Type B pancreatic cell (in vitro differentiated cells): ENCODE results near the gene HYAL2. TPM values are rescaled to one million over a fixed set of nuclear protein-coding genes. Genes with fewer than 3 reads are reported as not detected.

Experiments
- DNase-seq: peaks from one replicate; pipeline ENCODE4 v3.0.0; 2021; ENCODE audit warnings: mixed read lengths; ENCODE audit not compliant: unreplicated experiment; ENCODE audit errors: extremely low spot score
- H3K27ac Mint-ChIP-seq: 2 replicates; pipeline ENCODE4 v1.8.0; 2021; ENCODE audit warnings: mild to moderate bottlenecking, mixed read lengths
- H3K27me3 Mint-ChIP-seq: 2 replicates; pipeline ENCODE4 v1.8.0; 2021; ENCODE audit warnings: mixed read lengths
- H3K36me3 Mint-ChIP-seq: 2 replicates; pipeline ENCODE4 v1.8.0; 2021; ENCODE audit warnings: mixed read lengths
- H3K4me1 Mint-ChIP-seq: one replicate; pipeline ENCODE4 v1.8.0; 2021; ENCODE audit warnings: mixed read lengths; ENCODE audit not compliant: unreplicated experiment
- H3K4me3 Mint-ChIP-seq: 2 replicates; pipeline ENCODE4 v1.8.0; 2021; ENCODE audit warnings: mild to moderate bottlenecking, mixed read lengths
- H3K9me3 Mint-ChIP-seq: 2 replicates; pipeline ENCODE4 v1.8.0; 2021; ENCODE audit warnings: mixed read lengths
- total RNA-seq: library from RNA; stranded (reverse); gene quantifications from 2 replicates; pipeline ENCODE4 v1.2.1, GENCODE V29; 2021; ENCODE audit warnings: low replicate concordance
- TF ChIP-seq, protein P1 (sequence below): fragments of 200-600 bp; sonication (generic); conservative IDR thresholded peaks from 2 replicates; pipeline ENCODE4 v1.5.0; 2021; ENCODE audit warnings: antibody characterized with exemption, mild to moderate bottlenecking

The HYAL2 gene
- total RNA-seq, 1 donor from 2014 or later = 52.5 TPM

- peaks cover 24% of the 10 kb centered on the region for H3K4me1 Mint-ChIP-seq
- H3K27ac Mint-ChIP-seq = no peak overlapping the region
- H3K9me3 Mint-ChIP-seq = no peaks in the 10 kb centered on the region
- DNase-seq = no peak
- TF ChIP-seq, protein P1, sequence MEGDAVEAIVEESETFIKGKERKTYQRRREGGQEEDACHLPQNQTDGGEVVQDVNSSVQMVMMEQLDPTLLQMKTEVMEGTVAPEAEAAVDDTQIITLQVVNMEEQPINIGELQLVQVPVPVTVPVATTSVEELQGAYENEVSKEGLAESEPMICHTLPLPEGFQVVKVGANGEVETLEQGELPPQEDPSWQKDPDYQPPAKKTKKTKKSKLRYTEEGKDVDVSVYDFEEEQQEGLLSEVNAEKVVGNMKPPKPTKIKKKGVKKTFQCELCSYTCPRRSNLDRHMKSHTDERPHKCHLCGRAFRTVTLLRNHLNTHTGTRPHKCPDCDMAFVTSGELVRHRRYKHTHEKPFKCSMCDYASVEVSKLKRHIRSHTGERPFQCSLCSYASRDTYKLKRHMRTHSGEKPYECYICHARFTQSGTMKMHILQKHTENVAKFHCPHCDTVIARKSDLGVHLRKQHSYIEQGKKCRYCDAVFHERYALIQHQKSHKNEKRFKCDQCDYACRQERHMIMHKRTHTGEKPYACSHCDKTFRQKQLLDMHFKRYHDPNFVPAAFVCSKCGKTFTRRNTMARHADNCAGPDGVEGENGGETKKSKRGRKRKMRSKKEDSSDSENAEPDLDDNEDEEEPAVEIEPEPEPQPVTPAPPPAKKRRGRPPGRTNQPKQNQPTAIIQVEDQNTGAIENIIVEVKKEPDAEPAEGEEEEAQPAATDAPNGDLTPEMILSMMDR = peak; percentile 82
- peak overlapping the region; percentile 60 for H3K4me3 Mint-ChIP-seq
- H3K36me3 Mint-ChIP-seq = no peaks in the 10 kb centered on the region
- H3K27me3 Mint-ChIP-seq = peaks cover 30% of the 10 kb centered on the region
Observed at GRCh38 chr3:50347187-50347813, 24.8 kb upstream of the HYAL2 start.

- peaks cover 18% of the 10 kb centered on the region for H3K4me1 Mint-ChIP-seq
- H3K4me3 Mint-ChIP-seq = peak within 1 kb of the TSS; percentile 83
- peaks cover 45% of the 10 kb centered on the region for H3K27me3 Mint-ChIP-seq
- H3K9me3 Mint-ChIP-seq = no peaks in the 10 kb centered on the region
- no peak for DNase-seq
- peak within 1 kb of the TSS; percentile 79 for H3K27ac Mint-ChIP-seq
- TF ChIP-seq, protein P1 = no peak
- H3K36me3 Mint-ChIP-seq = no peaks in the 10 kb centered on the region
Observed at GRCh38 chr3:50345586-50346234, 23.2 kb upstream of the HYAL2 start, which contains the start of gene ZMYND10. Gene ZMYND10 (minus strand): TSS chr3:50345732. CDS start chr3:50345579, 153 bp downstream.

GRCh38 chr3:50345008-50345407 is 22.5 kb upstream of the HYAL2 start:
- Mint-ChIP-seq H3K4me3 (peak overlapping the region; percentile 83), H3K27me3 (peaks cover 49% of the 10 kb centered on the region), H3K9me3 (no peaks in the 10 kb centered on the region), H3K36me3 (no peaks in the 10 kb centered on the region), H3K27ac (no peak overlapping the region), H3K4me1 (peaks cover 12% of the 10 kb centered on the region)
- no peak for DNase-seq
- TF ChIP-seq, protein P1 = no peak

- Mint-ChIP-seq H3K4me1 (peaks cover 22% of the 10 kb centered on the region), H3K9me3 (no peaks in the 10 kb centered on the region), H3K36me3 (no peaks in the 10 kb centered on the region), H3K27ac (no peak overlapping the region), H3K4me3 (no peak overlapping the region), H3K27me3 (peaks cover 65% of the 10 kb centered on the region)
- DNase-seq = no peak
- TF ChIP-seq, protein P1 = no peak
Observed at GRCh38 chr3:50342813-50343633, 20.5 kb upstream of the HYAL2 start.

DNA sequence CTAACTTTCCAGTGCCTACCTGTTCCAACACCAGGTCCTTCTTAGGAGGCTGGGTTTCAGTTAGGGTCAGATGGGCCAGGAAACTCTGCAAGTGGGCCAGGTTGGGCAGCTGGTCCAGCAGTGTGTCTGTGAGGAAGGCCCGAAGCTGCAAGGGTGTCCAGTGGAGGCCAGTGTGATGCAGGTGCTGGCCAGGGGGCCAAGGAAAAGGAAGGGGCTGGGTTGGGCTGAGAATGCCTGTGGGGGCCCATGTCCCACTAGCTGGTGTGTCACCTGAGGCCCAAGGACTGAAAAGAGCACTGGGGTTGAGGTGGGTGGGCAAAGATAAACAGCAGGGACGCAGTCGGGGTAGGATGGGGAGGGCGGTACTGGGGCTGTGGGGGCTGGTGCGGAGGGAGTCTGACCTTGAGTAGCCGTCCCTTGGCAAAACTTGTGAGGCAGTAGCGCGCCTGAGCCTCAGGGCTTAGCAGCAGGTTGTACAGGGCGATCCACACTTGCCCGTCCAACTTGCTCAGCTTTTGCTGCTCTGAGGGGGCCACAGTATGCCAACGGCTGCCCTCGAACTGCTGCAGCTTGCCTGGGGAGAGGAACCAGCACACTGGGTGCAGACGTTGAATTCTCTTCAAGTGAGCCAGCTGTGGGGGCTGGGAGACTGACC is 19.6 kb upstream of the HYAL2 start:
- H3K9me3 Mint-ChIP-seq = no peaks in the 10 kb centered on the region
- H3K36me3 Mint-ChIP-seq = no peaks in the 10 kb centered on the region
- no peak overlapping the region for H3K27ac Mint-ChIP-seq
- peaks cover 20% of the 10 kb centered on the region for H3K4me1 Mint-ChIP-seq
- peaks cover 65% of the 10 kb centered on the region for H3K27me3 Mint-ChIP-seq
- DNase-seq = no peak
- TF ChIP-seq, protein P1 = no peak
- H3K4me3 Mint-ChIP-seq = peak overlapping the region; percentile 22
